ENCODE measurements around the gene RNLS.

The RNLS gene

GRCh38 chr10:88534072-88534665 lies 48.9 kb downstream of the RNLS start:
- no peak for TF ChIP-seq CTCF (IDR thresholded peaks at IDR 0.05; ENCODE audit: low read depth, low read length)
- H3K36me3 ChIP-seq, result no peaks in the 10 kb centered on the region
- no peak overlapping the region for H3K4me3 ChIP-seq (ENCODE audit: low read depth, low read length)
- no peaks in the 10 kb centered on the region for H3K9me3 ChIP-seq (ENCODE audit: severe bottlenecking)
- no peak for DNase-seq
- no peaks in the 10 kb centered on the region for H3K27me3 ChIP-seq (ENCODE audit: insufficient read depth, low read depth, severe bottlenecking)
- no peak overlapping the region for H3K27ac ChIP-seq

GRCh38 chr10:88531392-88532052 lies 51.6 kb downstream of the RNLS start:
- no peak for DNase-seq
- Histone ChIP-seq H3K27me3 (ENCODE audit: insufficient read depth, low read depth, severe bottlenecking) (no peaks in the 10 kb centered on the region), H3K4me3 (ENCODE audit: low read depth, low read length) (no peak overlapping the region), H3K36me3 (no peaks in the 10 kb centered on the region), H3K9me3 (ENCODE audit: severe bottlenecking) (no peaks in the 10 kb centered on the region), H3K27ac (no peak overlapping the region)
- no peak for TF ChIP-seq CTCF (IDR thresholded peaks at IDR 0.05; ENCODE audit: low read depth, low read length)

- H3K27ac ChIP-seq, result no peak overlapping the region
- H3K36me3 ChIP-seq, result no peaks in the 10 kb centered on the region
- no peak overlapping the region for H3K4me3 ChIP-seq (ENCODE audit: low read depth, low read length)
- no peak for DNase-seq
- H3K9me3 ChIP-seq (ENCODE audit: severe bottlenecking), result no peaks in the 10 kb centered on the region
- no peaks in the 10 kb centered on the region for H3K27me3 ChIP-seq (ENCODE audit: insufficient read depth, low read depth, severe bottlenecking)
- no peak for TF ChIP-seq CTCF (IDR thresholded peaks at IDR 0.05; ENCODE audit: low read depth, low read length)
Measured at GRCh38 chr10:88530629-88531391, 52.3 kb downstream of the RNLS start.

GRCh38 chr10:88530093-88530492 lies 53.0 kb downstream of the RNLS start:
- H3K4me3 ChIP-seq (ENCODE audit: low read depth, low read length), result no peak overlapping the region
- DNase-seq, result no peak
- H3K27me3 ChIP-seq (ENCODE audit: insufficient read depth, low read depth, severe bottlenecking), result no peaks in the 10 kb centered on the region
- H3K27ac ChIP-seq, result no peak overlapping the region
- H3K36me3 ChIP-seq, result no peaks in the 10 kb centered on the region
- H3K9me3 ChIP-seq (ENCODE audit: severe bottlenecking), result no peaks in the 10 kb centered on the region
- no peak for TF ChIP-seq CTCF (IDR thresholded peaks at IDR 0.05; ENCODE audit: low read depth, low read length)

- no peak overlapping the region for H3K27ac ChIP-seq
- H3K36me3 ChIP-seq, result no peaks in the 10 kb centered on the region
- no peak for DNase-seq
- no peaks in the 10 kb centered on the region for H3K27me3 ChIP-seq (ENCODE audit: insufficient read depth, low read depth, severe bottlenecking)
- no peak for TF ChIP-seq CTCF (IDR thresholded peaks at IDR 0.05; ENCODE audit: low read depth, low read length)
- no peak overlapping the region for H3K4me3 ChIP-seq (ENCODE audit: low read depth, low read length)
- no peaks in the 10 kb centered on the region for H3K9me3 ChIP-seq (ENCODE audit: severe bottlenecking)
Measured at GRCh38 chr10:88528806-88529570, 54.1 kb downstream of the RNLS start.

Data from WERI-Rb-1 (cell line).